ENCODE results near the gene HS3ST3A1.

HS3ST3A1 gene

GRCh38 chr17:13485327-13485726, 116.4 kb downstream of the HS3ST3A1 start:
- DNase-seq, result peak; percentile 48

GRCh38 chr17:13484020-13484419, 117.7 kb downstream of the HS3ST3A1 start:
- no peak for DNase-seq

GRCh38 chr17:13480877-13481276, 120.9 kb downstream of the HS3ST3A1 start:
- peak; percentile 71 for DNase-seq

- DNase-seq, result no peak
Observed at GRCh38 chr17:13478326-13478830, 123.4 kb downstream of the HS3ST3A1 start.

- peak; percentile 91 for DNase-seq
Observed at GRCh38 chr17:13477180-13477611, 124.5 kb downstream of the HS3ST3A1 start.

GRCh38 chr17:13476720-13477119, 125.0 kb downstream of the HS3ST3A1 start:
- peak; percentile 91 for DNase-seq

GRCh38 chr17:13475574-13476223, 126.0 kb downstream of the HS3ST3A1 start:
- DNase-seq, result peak; percentile 98

- no peak for DNase-seq
Observed at GRCh38 chr17:13474073-13474800, 127.5 kb downstream of the HS3ST3A1 start.

- DNase-seq, result no peak
Observed at GRCh38 chr17:13465678-13466077, 136.1 kb downstream of the HS3ST3A1 start.

- DNase-seq, result no peak
Observed at GRCh38 chr17:13462673-13463124, 139.0 kb downstream of the HS3ST3A1 start.

GRCh38 chr17:13462146-13462545, 139.6 kb downstream of the HS3ST3A1 start:
- no peak for DNase-seq

GRCh38 chr17:13460261-13461000, 141.3 kb downstream of the HS3ST3A1 start:
- no peak for DNase-seq

- no peak for DNase-seq
Observed at GRCh38 chr17:13457783-13458182, 143.9 kb downstream of the HS3ST3A1 start.
